ENCODE measurements around the gene TACR1. TPM values are rescaled to one million over a fixed set of nuclear protein-coding genes. Genes with fewer than 3 reads are reported as not detected.

Gene TACR1
- total RNA-seq, 1 experiment from 2014 or later: not detected

DNA sequence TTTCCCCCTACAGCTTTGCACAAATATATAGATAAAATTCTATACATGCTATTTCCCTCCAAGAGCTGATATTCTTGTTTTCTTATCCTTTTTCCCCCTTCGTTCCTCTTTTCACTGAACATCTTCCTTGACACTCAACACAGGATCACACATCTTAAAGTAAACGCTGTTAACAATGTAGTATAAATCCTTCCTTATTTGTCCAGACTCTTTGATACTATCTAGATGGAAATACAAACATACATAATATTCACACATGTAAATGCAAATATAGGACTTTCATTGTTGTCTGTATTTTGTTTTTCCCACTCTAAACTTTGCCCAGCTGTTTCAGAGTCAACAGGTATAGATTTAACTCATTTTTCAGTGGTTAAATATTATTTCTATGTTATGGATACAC lies 3.0 kb upstream of the TACR1 start:
- H3K4me1 ChIP-seq (ENCODE audit: control insufficient read depth in 1 of 2, insufficient read depth in 2 of 2, low read length in 2 of 2): no peaks in the 10 kb centered on the region
- H3K36me3 ChIP-seq (ENCODE audit: control insufficient read depth in 1 of 2, insufficient read depth in 2 of 2, low read length in 2 of 2): no peaks in the 10 kb centered on the region
- peaks cover 37% of the 10 kb centered on the region for H3K27me3 ChIP-seq (ENCODE audit: insufficient read depth, low read length)
- H3K27ac ChIP-seq (ENCODE audit: low read depth, low read length): no peak overlapping the region
- TF ChIP-seq ZFX (IDR thresholded peaks at IDR 0.05) (no peak), RAD21 (IDR thresholded peaks at IDR 0.05; ENCODE audit: low read depth) (no peak), TCF7L2 (IDR thresholded peaks at IDR 0.05; ENCODE audit: borderline replicate concordance, extremely low read depth, insufficient read depth, insufficient read length) (no peak), ZNF274 (IDR thresholded peaks at IDR 0.05; ENCODE audit: low read depth, low read length) (no peak), CEBPB (IDR thresholded peaks at IDR 0.05; ENCODE audit: low read depth) (no peak), EGR1 (IDR thresholded peaks at IDR 0.05; ENCODE audit: low read depth) (no peak), JUND (IDR thresholded peaks at IDR 0.05) (no peak), EZH2phosphoT487 (IDR thresholded peaks at IDR 0.05; ENCODE audit: borderline replicate concordance) (no peak), SRF (IDR thresholded peaks at IDR 0.05; ENCODE audit: low read depth) (no peak), EZH2 (IDR thresholded peaks at IDR 0.05) (no peak), FOSL1 (IDR thresholded peaks at IDR 0.05; ENCODE audit: low read depth) (no peak), YY1 (IDR thresholded peaks at IDR 0.05; ENCODE audit: extremely low read depth, insufficient replicate concordance, low read depth, low read length) (no peak), ELF1 (IDR thresholded peaks at IDR 0.05; ENCODE audit: borderline replicate concordance, low read depth) (no peak), POLR2AphosphoS5 (IDR thresholded peaks at IDR 0.05; ENCODE audit: low read depth, low read length) (no peak), CBX3 (IDR thresholded peaks at IDR 0.05; ENCODE audit: low read depth) (no peak)
- TF ChIP-seq, protein P1, sequence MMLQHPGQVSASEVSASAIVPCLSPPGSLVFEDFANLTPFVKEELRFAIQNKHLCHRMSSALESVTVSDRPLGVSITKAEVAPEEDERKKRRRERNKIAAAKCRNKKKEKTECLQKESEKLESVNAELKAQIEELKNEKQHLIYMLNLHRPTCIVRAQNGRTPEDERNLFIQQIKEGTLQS (IDR thresholded peaks at IDR 0.05): no peak
- TF ChIP-seq, protein P2, sequence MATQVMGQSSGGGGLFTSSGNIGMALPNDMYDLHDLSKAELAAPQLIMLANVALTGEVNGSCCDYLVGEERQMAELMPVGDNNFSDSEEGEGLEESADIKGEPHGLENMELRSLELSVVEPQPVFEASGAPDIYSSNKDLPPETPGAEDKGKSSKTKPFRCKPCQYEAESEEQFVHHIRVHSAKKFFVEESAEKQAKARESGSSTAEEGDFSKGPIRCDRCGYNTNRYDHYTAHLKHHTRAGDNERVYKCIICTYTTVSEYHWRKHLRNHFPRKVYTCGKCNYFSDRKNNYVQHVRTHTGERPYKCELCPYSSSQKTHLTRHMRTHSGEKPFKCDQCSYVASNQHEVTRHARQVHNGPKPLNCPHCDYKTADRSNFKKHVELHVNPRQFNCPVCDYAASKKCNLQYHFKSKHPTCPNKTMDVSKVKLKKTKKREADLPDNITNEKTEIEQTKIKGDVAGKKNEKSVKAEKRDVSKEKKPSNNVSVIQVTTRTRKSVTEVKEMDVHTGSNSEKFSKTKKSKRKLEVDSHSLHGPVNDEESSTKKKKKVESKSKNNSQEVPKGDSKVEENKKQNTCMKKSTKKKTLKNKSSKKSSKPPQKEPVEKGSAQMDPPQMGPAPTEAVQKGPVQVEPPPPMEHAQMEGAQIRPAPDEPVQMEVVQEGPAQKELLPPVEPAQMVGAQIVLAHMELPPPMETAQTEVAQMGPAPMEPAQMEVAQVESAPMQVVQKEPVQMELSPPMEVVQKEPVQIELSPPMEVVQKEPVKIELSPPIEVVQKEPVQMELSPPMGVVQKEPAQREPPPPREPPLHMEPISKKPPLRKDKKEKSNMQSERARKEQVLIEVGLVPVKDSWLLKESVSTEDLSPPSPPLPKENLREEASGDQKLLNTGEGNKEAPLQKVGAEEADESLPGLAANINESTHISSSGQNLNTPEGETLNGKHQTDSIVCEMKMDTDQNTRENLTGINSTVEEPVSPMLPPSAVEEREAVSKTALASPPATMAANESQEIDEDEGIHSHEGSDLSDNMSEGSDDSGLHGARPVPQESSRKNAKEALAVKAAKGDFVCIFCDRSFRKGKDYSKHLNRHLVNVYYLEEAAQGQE (IDR thresholded peaks at IDR 0.05; ENCODE audit: low read depth): no peak
- TF ChIP-seq, protein P3, sequence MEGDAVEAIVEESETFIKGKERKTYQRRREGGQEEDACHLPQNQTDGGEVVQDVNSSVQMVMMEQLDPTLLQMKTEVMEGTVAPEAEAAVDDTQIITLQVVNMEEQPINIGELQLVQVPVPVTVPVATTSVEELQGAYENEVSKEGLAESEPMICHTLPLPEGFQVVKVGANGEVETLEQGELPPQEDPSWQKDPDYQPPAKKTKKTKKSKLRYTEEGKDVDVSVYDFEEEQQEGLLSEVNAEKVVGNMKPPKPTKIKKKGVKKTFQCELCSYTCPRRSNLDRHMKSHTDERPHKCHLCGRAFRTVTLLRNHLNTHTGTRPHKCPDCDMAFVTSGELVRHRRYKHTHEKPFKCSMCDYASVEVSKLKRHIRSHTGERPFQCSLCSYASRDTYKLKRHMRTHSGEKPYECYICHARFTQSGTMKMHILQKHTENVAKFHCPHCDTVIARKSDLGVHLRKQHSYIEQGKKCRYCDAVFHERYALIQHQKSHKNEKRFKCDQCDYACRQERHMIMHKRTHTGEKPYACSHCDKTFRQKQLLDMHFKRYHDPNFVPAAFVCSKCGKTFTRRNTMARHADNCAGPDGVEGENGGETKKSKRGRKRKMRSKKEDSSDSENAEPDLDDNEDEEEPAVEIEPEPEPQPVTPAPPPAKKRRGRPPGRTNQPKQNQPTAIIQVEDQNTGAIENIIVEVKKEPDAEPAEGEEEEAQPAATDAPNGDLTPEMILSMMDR (IDR thresholded peaks at IDR 0.05 in 2 of 3, conservative IDR thresholded peaks at IDR 0.05 in 1 of 3; ENCODE audit: borderline replicate concordance in 1 of 3, insufficient read depth in 1 of 3, low read depth in 2 of 3, low read length in 2 of 3): no peak
- TF ChIP-seq, protein P4, sequence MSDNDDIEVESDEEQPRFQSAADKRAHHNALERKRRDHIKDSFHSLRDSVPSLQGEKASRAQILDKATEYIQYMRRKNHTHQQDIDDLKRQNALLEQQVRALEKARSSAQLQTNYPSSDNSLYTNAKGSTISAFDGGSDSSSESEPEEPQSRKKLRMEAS (IDR thresholded peaks at IDR 0.05): no peak
- TF ChIP-seq, protein P5, sequence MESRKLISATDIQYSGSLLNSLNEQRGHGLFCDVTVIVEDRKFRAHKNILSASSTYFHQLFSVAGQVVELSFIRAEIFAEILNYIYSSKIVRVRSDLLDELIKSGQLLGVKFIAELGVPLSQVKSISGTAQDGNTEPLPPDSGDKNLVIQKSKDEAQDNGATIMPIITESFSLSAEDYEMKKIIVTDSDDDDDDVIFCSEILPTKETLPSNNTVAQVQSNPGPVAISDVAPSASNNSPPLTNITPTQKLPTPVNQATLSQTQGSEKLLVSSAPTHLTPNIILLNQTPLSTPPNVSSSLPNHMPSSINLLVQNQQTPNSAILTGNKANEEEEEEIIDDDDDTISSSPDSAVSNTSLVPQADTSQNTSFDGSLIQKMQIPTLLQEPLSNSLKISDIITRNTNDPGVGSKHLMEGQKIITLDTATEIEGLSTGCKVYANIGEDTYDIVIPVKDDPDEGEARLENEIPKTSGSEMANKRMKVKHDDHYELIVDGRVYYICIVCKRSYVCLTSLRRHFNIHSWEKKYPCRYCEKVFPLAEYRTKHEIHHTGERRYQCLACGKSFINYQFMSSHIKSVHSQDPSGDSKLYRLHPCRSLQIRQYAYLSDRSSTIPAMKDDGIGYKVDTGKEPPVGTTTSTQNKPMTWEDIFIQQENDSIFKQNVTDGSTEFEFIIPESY (IDR thresholded peaks at IDR 0.05; ENCODE audit: extremely low read depth, insufficient replicate concordance, low read length): no peak
- H3K79me2 ChIP-seq (ENCODE audit: insufficient read depth, low read length): no peaks in the 10 kb centered on the region
- no peaks in the 10 kb centered on the region for H3K9me3 ChIP-seq (ENCODE audit: control insufficient read depth in 1 of 2, insufficient read depth in 1 of 2, low read depth in 1 of 2, low read length in 2 of 2)
- H3K4me2 ChIP-seq (ENCODE audit: low read length): no peak overlapping the region
- H3K9me2 ChIP-seq (ENCODE audit: insufficient read depth): no peaks in the 10 kb centered on the region
- H2AFZ ChIP-seq (ENCODE audit: low read depth, low read length, poor library complexity, severe bottlenecking): no peak overlapping the region
- ATAC-seq (no peak), DNase-seq (ENCODE audit: low read depth, low spot score) (no peak)
- RAD21 ChIA-PET (ENCODE audit: low non-redundant PET in 1 of 2, low total read pairs in 2 of 2, uncharacterized antibody in 2 of 2, unreplicated experiment in 2 of 2): no interaction called here
- POLR2A ChIA-PET: no interaction called here
- H3K4me3 ChIP-seq (replicated peaks in 1 of 2; ENCODE audit: low read depth in 1 of 2, low read length in 2 of 2): no peak overlapping the region
- H4K20me1 ChIP-seq (ENCODE audit: insufficient read depth): no peaks in the 10 kb centered on the region
- no peak overlapping the region for H3K9ac ChIP-seq (ENCODE audit: low read length)
- CTCF ChIA-PET: no interaction called here
- intact Hi-C loops (cut with micrococcal nuclease): no loop called here
- BruUV-seq (replicated peaks): no TSS peak

Measured in HCT116 (cell line).